Central memory CD4-positive, alpha-beta T cell (primary cell): ENCODE measurements around the gene GPR62.

Source experiments
- DNase-seq: peaks from one replicate; pipeline ENCODE4 v3.0.0; 2022

Gene GPR62

DNA sequence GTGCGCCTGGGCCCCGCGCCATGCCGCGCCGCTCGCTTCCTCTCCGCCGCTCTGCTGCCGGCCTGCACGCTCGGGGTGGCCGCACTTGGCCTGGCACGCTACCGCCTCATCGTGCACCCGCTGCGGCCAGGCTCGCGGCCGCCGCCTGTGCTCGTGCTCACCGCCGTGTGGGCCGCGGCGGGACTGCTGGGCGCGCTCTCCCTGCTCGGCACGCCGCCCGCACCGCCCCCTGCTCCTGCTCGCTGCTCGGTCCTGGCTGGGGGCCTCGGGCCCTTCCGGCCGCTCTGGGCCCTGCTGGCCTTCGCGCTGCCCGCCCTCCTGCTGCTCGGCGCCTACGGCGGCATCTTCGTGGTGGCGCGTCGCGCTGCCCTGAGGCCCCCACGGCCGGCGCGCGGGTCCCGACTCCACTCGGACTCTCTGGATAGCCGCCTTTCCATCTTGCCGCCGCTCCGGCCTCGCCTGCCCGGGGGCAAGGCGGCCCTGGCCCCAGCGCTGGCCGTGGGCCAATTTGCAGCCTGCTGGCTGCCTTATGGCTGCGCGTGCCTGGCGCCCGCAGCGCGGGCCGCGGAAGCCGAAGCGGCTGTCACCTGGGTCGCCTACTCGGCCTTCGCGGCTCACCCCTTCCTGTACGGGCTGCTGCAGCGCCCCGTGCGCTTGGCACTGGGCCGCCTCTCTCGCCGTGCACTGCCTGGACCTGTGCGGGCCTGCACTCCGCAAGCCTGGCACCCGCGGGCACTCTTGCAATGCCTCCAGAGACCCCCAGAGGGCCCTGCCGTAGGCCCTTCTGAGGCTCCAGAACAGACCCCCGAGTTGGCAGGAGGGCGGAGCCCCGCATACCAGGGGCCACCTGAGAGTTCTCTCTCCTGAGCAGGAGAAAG is 951 bp downstream of the GPR62 start:
- no peak for DNase-seq

DNA sequence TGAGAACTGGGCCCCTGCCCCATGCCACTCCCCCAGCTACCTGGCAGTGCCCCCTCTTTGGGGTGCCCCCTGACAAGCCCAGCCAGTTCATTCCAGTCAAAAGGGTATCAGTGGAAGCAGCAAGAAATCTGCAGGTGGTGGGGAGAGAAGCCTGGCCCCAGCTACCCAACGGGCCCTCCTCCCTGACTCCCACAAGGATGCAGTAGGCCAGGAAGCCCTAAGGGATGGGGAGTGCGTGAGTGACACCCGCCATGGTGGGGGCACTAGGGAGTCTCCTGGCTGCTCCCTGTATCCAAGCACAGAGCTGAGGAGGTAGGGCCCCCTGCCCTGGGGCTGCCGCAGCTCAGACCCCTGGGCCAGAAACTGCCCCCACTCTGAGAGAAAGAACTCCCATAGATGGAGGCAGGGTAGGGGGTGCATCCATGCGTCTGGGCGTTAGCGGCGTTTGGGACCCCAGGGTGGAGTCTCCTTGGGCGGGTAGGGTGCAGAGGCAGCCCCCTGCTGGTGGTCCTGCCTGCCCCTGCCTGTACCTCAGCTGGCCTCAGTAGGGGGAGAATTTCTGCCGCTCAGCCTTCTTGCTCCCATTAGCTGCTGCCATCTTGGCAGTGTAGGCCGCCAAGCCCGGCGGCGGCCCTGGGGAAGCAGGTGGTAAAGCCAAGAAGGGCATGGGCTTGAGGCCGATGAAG is 2.5 kb downstream of the GPR62 start:
- no peak for DNase-seq

DNA sequence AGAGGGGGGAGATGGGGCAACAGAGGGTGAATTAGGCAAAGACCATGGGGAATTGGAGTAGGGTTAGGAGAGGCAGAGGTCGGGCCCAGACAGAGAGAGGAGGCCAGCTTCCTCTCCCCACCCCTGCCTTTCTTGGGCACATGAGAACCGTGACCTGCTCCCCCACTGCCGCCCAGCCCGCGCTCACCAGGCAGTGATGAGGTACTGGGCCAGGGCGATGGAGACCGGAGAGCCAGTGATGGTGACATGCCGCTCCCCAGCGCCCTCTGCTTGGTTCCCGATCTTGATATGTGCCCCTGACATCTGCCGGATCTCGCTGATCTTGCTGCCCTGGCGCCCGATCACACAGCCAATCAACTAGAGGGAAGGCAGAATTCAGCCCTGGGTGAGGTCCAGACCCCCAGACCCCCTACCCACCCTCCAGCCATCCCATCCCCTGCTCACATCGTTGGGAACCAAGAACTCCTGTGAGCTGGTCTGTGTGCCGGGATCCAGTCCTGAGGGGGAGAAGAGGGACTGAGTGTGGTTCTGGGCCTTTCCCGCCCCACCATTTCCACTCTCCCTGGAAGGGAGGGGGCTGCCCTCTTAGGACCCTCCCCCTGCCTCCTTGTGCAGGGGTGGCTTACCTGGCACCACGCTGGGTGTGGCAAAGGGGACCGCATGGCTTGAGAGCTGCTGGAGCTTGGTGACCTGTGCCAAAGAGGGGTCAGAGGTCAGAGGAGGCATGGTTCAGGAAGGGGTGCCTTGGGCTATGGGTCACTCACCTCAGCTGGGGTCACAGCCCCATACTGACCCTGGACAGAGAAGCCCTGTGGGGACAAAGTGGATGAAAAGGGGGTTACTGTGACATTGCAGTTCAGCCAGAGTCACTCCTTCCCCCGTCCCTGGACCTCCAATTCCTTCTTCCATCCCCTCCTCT is 3.7 kb downstream of the GPR62 start:
- DNase-seq: no peak

DNA sequence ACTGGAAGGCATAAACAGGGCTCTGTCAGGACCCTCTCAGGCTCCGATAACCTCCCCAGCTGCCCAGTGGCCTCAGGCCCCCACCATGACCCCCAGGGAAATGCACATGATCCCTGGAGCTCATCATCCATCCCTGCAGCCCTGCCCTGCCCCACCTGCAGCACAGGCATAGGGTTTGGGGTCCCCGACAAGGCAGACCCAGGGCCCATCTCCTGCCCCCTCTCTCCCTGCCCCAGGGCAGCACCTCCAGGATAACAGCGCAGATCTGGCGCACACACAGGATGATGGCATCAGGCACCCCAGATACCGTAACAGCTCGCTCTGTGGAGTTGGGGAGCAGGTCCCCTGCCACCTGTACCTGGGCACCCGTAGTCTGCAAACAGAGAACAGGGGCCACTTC is 4.5 kb downstream of the GPR62 start:
- DNase-seq: no peak

DNA sequence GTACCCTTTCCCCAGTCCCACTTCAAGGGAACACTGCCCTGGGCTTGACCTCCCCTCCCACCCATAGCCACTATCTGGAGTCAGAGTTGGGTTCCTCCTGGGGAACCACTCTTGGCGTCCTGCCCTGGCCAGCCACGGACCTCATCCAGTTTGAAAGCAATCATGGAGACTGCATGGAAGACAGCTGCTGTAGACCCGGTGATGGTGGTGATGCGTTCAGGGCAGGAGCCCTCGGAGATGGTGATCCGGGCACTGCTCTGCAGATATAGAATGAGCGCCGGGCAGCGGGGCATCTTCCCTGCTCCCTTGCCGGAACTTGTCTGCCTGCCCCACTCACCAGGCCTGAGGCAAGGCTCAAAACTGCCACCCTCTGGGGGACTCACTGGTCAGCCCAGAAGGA is 5.2 kb downstream of the GPR62 start:
- DNase-seq: no peak

DNA sequence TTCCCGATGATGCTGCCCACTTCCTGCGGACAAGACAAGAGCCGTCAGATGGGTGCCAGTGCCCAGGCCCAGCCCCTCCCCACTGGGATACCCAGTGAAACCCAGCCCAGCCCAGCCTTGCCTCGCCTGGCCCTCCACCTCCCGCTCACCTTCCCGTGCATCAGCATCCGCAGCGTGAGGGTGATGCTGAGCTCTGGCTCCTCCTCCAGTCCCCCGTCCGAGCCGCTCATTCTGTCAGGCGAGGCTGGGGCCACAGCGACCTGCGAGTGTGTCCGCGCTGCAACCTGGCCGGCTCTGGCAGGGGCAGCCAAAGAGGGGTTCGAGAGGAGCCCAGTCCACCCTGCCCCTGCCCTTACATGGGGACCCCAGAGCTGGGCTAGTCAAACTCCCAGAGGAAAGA is 5.8 kb downstream of the GPR62 start:
- DNase-seq: no peak

DNA sequence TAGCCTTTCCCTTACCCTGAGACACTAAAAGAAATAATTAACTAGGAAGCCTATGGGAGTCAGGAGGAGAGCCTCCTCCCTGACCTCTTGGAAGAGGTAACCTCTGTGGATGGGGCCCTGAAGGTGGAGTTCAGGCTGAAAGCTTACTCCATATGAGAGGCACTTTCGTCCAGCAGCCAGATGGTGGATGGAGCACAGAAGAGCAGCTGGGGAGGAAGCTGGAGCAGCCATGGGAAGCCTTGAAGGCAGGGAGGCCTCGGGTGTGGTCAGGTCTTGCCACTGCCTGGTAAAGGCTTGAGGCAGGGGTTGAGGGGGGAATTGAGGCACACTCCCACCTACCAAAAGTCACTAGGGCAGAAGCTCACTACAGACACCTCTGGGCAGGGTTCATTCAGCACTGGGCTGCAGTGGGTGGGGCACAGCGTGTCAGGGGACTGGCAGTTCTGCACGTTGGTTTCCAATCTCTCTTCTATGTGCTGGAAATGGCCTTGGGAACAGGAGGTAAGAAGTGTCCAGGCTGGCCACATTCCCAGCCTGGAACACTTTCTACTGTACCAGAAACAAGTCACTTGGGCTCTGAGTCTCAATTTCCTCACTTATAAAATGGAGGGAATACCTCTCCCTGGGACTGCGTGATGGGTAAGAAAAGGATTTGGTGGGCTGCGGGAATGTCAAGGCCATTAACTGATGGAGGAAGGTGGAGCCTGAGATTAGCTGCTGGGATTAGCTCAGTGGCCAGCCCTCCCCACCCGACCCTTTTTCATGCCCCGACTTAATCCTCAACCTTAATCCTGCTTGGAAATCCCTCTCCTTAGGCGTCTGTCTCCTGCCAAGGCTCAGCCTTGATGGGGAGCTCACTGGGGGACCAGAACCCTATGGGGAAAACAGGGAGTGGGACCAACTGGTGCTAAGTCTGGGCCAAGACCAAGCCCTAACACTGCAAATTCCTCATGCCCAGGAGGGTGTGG is 6.7 kb downstream of the GPR62 start:
- no peak for DNase-seq

DNA sequence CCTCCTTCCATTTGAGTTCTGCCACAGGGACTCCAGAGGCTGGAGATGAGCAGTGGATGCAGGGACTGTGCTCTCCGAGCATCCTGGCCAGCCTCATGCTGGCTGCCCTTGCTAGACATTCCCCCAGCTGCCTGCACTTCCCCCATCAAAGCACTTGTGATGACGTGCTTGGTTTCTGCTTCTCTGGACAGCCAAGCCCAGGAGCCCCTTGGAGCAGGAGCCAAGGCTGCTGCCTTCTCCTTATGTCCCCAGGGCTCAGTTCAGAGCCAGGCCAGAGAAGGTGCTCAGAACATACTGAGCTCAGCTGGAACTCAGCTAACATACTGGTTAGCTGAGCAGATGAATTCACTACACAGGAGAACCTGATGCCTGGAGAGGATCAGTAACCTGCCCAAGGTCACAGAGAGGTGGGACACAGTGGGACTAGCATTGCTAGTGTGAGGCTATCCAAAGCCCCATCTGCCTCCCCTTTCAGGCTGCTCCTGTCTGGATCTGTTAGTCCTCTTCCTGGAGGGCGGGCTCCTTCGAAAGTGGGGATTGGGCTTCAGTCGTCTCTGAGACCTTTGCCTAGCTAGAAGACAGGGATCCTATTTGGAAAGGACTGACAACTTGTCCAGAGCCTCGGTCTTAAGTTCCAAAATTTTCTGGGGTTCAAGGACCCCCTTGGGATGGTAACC is 7.8 kb downstream of the GPR62 start:
- DNase-seq: no peak

DNA sequence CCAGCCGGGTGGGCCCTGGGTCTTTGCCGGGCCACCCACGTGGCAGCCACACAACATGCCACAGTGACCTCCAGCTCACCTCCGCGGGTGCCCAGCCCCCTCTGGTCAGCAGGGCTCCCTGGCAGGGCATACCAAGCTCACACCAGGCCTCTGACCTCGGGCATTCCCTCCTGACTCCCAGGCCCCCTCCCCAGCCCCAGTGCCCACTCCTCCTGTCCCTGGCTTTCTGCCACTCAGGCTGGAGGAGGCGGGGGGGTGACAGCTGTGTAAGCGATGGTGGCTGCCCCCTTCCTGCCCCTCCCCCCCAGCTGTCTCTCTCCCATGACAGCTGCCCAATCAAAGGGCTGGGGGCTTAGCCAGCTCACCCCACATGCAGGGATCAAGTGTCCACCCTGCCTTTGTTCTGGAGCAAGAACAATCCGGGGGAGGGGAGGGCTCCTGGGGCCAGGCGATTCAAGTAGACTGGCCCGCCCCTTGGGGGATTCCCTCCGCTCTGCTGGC is 8.8 kb downstream of the GPR62 start:
- no peak for DNase-seq

DNA sequence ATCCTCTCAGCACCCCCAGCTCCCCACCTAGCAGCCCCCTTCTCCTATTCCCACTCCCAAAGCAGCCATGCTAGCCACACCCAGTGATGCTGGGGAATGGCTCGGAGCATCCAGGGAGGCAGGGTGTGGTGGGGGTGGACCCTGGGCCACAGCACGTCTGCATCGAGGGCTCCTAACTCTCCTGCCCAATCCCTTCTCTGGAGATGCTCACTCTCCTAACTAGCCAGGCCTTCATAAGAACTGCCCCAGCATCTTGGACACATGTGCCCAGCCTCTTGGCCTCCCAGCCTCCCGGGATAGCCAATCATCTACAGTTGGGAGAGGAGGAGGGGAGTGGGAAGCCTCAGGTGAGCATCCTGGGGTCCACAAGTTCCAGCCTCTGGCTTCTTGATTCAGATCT is 9.3 kb downstream of the GPR62 start:
- no peak for DNase-seq

DNA sequence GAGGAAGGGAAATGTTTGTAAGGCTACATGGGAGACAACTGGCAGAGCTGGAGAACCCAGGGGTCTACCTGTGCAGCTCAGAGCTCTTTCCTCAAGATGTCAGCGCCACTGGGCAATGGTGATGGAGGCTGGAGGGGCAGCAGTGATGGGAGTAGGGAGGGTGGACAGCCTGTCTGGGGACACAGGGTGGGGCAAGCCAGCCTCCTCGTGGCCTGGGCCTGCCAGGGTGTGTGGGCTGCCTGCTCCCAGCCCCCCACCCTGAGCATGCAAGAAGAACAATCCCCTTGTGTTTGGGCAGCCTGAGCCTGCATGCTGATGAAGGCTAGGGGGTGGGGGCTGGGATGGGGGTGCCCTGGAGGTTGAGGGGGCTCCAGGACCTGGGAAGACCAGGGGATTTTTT is 10.8 kb downstream of the GPR62 start:
- no peak for DNase-seq

DNA sequence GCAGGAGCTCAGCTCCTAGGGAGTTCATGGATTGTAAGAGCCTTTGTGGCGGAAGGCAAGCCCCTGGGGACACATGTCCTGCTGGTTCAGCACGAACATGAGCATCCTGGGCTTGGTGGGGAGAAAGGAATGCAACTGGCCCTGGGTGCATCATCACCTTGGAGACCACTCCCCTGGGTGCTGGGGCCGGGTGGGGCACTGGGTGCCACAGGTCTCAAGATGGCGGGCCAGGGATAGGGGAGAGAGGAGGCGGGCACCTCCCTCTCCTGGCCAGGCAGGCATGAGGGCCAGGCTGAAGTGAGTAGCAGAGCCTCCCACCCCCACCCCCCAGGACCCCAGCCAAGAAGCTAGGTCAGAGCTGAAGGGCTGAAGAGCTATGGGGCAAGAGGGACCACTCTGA is 11.3 kb downstream of the GPR62 start:
- no peak for DNase-seq

DNA sequence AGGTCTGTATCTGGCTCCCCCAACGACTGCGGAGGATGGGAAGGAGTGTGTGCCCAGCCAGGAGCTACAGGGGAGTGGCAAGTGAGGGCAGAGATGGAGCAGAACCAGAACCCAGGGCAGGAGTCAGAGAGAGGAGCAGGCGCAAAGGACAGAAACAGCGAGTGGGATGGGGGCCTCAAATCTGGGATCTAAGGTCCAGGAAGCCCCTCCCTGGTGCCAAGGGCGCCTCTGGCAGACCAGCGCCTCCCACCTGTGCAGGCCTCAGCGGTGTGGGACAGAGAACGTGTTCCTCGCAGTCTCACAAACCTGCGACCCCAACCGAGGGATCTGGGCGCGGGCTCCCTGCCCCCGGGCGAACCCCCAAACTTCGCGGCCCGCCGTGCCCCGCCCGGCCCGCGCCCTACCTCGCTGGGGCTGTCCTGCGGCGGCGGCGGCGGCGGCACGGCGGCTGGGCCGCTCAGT is 11.8 kb downstream of the GPR62 start:
- peak; percentile 30 for DNase-seq

DNA sequence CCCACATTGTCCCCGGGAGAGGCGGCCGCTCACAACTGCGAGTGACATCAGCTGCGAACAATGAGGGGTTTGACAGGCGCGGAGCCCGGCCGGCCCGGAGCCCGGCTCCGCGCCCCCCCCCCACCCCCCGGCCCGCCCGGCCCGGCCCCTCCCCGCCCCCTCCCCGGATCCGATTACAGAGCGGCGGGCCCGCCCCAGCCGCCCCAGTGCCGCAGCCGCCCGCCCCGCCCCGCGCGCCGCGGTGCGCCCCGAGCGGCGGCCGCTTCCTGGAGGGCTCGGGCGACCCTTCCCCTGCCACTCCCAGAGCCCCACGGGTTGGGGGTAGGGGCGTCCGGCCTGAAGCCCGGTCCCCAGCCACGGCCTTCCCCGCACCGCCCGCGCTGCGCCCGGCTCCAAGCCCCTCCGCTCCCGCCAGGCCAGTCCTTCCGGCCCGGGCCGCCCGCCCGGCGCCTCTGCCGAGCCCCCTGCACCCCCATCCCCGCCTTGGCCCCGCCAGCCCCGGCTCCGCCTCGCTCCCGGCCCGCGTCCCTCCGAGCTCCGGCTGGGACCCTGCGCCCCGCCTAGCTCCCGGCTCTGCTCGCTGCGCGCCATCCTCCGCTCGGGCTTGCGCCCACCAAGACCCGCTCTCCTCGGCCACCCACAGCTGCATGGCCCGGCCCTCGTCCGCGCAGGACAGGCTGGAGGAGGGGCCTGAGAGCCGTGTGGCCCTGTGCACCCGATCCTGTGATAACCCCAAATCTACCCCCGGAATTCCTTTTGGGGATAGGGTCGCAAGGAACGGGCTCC is 12.4 kb downstream of the GPR62 start, which contains the start of gene PCBP4:
Gene PCBP4 (minus strand): TSS at position 71 of the 786 bp plus-strand sequence. CDS start 6,214 bp downstream, outside the sequence.
- DNase-seq: peak; percentile 32

DNA sequence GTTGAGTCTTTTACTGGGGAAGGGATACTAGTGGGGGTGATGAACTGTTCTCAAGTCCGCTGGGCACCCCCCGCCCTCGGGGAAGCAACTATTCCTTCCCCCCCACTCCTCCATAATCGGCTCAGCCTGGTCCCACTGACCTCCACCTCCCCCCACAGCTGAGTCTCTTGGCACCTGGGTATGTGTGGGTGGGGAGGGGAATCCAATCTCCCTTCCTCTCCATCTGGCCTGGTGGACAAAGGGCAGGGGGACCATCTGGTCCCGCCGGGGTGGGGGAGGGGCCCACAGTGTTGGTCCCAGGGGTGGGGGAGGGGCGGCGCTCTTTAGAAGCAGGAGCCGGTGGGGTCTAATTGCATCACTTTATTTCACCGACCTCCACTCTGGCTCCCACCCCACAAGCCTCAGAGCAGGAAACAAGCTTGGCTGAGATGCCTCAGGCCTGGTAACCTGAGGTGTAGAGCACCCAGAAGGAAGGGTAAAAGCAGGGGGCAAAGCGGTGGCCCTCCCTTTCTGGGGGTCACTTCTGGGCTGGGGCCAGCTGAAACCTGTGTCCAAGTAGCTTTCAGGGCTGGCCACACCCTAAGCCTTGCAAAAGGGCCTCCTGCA is 13.1 kb downstream of the GPR62 start:
- DNase-seq: no peak

DNA sequence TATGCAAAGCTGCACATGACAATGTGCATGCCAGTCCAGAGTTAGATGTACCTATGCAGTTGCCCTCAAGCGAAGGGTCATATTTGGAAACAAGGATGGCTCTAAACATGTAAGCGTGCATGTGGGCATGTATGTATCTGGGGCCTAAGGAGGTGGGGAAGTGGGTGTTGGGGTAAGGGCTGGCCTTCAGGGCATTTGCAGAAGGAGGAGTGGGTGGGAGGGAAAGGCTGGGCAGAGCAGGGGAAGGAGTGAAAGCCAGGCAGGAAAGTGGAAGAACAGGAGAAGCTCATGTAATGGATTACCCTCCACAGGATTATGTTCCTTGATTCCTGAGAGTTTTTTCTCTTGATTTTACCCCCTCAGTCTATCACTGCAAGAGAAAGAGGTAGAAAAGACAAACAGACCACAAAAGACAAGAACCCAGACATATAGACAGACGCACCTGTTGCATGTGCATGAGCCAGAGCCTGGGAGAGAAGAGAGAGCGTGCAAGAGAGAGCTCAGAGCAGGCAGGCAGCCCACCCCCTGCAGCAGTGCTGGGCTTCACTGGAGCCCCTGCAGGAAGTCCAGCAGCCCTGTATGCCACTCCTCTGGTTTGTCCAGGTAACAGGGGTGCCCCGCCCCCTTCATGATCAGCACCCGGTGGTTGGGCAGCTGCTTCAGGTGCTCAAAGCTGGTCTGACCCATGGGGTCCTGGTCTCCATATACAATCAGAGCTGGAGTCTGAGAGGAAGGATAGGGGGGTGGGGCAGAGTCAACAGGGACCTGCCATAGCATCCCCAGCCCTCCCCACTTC is 13.9 kb downstream of the GPR62 start:
- no peak for DNase-seq

DNA sequence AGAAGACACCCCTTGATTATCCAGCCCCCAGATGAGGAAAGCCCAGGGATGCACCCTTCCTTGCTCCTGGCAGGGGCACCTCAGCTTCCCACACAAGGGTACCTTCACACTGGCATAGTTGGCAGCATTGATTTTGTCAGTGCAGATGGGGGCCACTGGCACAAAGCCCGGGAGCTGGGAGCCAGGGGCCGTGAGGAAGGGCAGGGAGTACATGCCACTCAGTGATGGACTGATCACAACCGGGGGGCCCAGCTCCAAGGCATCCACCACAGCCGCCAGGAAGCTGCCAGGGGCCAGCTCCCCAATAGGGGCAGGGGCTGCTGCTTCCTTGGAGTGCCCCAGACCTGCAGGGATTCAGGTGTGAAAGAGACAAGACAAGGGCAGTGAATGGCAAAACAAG is 14.7 kb downstream of the GPR62 start:
- no peak for DNase-seq

DNA sequence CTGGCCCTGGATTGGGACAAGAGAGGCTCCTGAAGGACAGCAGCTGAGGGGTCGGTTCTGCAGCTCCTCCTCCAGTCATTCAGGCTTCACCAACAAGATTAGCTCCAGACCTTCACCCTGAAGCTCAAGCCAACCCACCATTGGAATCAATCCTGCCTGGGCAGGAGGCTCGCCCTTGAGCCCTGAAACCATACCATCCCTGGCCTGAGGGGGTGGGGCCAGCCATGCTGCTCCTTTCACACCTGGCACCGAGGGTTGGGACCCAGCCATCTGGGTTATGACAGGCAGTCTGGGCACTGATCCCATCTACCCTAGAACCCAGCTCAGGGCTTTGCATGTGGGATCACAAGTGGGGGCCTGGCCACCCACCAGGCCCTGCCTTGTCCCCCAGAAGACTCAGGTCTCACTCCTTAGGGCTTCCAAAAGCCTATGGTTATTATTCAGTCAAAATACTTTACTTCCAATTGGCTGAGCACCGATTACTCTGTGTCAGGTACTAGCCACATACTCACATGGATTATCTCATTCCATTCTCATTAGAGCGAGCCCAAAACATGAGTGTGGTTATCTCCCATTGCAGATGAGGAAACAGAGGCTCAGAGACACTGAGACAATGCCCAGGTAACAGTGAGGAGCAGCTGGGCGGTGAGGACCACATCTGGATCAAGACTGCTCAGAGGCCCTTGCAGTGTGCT is 15.6 kb downstream of the GPR62 start:
- no peak for DNase-seq
